HS-5 (cell line): ENCODE measurements around the gene EIF4A3.

ENCODE experiments used
- DNase-seq: peaks from one replicate; pipeline ENCODE4 v3.0.0-alpha.2; 2012; ENCODE audit warnings: low read depth

Gene EIF4A3

DNA sequence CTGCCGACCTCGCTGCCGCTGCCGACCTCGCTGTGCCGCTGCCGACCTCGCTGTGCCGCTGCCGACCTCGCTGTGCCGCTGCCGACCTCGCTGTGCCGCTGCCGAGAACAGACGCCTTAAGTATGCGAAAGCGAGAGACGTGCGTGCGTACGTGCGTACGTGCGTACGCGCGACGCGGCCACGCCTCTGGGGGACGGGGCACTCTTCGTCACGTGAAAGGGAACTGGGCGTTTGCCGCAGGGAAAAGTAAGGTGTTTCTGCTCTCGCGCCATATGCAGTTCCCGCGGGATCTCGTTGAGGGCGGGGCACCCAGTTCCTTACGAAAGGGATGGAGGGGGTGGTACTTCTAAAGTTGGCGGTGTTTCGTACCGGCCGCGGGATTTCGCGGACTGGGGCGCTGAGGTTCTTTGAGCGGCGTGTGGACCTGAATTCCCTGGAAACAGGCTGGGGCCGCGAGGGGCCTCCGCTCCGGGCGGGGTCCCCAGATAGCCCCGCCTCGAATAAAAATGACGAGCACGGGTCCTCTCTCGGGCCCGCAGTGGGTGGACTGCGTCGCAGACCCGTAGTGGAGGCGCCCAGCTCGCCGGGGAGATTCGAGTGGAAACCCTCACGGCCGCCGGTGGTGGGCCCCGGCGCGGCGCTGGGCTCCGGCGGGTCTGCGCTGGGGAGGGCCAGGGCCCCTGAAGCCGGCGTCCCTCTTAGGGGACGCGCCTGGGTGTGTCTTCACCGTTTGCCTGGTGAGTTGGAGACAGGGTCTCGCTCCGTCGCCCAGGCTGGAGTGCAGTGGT, at the start of gene EIF4A3:
Gene EIF4A3, minus strand, starts transcription at position 94 of the 788 bp plus-strand sequence. CDS start 167 bp downstream, outside the sequence.
- DNase-seq: peak; percentile 96

DNA sequence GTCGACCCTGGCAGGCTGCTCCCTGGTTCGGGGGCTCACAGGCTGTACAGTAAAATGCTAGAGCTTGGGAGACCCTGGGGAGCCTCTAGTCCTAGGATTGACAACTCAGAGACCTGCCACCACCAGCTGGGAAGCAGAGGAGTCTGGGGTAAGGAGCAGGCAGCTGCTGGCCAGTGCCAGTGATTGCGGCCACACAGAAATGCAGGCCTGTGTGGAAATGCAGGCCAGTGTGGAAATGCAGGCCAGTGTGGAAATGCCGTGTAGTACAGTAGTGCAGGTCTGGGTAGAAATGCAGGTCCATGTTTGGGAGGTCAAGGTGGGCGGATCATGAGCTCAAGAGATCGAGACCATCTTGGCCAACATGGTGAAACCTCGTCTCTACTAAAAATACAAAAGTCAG, 49.7 kb upstream of the EIF4A3 start:
- DNase-seq: no peak

DNA sequence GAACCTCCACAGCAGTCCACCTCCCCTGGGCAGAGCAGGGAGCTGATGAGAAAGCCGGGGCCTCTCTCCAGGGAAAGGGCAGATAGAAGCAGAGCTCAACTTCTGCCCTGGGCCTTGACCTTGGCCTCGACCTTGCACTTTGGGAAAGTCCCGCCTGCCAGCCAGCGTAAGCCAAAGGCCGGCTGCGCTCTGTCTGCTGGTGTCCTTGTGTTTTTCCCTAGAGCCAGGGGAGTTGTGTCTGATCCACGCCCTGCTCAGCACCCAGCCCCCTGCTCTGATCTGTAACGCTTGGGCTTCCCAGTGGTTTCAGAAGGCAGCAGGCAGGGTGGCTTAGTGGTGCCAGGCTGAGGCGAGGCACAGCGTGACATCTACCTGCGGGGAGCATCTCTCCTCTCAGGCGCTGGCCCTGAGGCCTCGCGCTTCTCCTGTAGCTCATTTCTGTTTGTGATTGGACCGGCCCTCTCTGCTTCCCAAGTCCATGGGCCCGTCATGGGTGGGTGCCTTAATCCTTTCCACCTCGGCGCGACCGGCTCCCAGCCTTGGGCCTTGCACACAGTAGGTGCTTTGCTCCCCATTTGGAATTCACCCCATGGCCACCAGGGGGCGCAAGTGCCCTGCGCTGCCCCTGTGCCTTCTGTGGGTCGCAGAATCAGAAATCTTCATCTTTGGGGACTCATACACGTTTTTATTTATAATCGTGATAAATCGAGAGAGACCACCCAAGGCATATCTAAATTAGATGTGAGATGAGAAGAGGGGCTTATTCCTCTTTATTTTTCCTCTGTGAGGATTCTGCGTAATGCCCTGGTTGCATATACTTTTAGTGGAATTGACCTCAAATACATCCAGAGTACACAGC, 49.0 kb upstream of the EIF4A3 start:
- DNase-seq: no peak

DNA sequence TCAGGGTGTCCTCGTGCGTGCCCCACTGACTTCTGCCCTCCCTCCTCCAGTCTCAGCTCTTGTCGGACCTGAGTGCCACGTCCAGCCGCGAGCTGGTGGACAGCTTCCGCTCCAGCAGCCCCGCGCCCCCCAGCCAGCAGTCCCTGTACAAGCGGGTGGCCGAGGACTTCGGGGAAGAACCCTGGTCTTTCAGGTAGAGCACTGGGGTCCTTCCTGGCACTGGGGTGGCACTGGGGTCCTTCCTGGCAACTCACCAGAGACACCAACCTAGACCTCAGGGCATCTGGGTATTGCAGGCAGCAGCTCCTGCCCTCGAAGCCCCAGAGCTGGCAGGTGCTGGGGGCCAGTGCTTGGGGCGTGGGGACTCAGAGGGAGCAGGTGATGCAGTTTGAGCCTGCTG, 48.2 kb upstream of the EIF4A3 start:
- DNase-seq: no peak

DNA sequence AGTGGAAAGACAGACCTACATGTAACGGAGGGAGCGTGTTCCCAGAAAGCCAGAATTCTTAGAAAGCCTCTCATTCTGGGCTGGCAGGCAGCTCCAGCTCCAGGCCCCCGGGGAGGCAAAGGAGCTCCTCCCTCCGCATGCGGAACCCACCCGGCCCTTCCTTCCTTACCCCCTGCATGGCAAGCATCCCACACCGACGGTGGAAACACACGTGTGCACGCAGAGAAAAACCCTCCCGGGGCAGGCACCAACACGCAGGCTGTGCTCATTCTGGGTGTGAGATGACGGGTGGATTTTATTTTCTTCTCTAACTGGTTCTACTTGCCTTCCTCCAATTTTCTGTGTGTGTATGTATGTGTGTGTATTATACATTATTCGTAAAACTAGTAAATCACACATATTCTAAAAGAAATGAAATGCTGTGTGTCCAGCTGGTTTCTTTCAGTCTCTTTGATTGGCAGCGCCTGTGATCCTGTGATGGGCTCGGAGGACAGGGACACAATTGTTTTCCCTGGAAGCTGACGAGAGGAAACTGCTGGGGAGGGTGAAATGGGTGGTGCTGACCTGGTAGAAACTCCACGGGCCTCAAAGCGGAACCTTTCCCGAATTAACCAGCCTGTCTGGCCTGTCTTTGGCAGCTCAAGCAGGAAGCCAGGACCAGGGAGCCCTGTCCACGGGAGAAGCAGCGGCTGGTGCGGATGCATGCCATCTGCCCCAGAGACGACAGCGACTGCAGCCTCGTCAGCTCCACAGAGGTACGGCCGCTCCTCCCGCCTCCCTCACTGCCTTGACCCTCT, 45.1 kb upstream of the EIF4A3 start:
- no peak for DNase-seq

DNA sequence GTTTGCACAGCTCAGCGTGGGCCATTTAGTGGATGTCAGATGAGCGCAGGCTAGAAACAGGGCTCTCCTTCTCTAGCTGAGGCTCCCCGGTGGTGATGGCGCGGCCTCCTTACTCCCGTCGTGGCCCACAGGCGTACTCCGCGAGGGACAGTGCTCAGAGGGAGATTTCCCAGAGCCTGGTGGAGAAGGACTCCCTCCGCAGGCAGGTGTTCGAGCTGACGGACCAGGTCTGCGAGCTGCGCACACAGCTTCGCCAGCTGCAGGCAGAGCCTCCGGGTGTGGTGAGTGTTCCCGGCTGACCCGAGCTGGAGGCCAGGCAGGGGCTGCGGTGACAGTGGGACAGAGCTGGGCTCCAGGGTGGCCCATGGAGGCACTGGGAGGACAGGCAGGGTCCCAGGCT, 44.3 kb upstream of the EIF4A3 start:
- DNase-seq: no peak

DNA sequence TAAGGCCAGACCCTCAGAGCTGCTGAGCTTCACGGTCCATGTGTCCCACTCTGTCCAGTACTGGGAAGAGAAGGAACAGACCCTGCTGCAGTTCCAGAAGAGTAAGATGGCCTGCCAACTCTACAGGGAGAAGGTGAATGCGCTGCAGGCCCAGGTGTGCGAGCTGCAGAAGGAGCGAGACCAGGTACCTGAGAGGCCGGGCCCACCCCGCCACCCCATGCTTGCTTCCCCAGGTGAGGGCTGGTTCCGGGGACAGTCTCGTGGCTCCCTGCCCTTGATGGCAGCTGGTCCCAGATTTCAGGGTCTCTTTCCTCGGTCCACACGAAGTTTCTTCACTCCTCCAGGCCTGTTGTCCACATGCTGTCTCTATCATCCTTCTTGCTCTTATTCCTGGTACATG, 43.8 kb upstream of the EIF4A3 start:
- DNase-seq: no peak

DNA sequence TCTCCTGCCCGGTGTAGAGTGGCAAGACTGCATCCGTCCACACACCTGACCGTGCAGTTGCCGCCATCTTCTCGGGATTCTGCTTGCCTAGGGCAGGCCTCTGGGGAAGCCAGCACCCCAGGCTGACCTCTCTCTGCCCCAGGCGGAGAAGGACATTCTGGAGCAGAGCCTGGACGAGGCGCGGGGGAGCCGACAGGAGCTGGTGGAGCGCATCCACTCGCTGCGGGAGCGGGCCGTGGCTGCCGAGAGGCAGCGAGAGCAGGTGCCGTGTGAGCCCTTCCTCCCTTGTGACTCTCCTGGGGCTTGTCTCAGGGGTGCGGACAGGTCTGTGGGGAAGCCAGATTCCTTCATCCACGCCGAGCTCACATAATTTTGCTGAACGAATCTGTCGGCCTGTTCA, 42.7 kb upstream of the EIF4A3 start:
- no peak for DNase-seq

DNA sequence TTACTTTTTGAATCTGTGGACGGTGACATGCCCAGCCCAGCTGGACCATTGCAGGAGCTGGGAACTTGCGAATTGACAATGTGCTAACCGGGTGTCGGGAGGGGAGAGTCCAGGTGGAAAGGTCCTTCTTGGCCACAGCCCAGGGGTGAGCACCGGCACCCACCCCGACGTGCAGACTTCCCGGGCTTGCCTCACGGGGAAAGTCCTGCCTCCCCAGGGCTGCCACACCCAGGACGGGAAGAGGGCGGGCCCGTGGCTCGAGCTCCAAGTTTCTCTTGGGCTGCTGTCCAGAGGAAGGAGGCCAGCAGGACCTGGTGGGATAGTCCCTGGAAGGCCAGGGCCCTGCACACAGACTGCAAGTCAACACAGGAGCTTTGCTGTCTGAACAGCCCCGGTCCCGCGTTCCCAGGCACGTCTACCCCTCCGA, 40.6 kb upstream of the EIF4A3 start:
- DNase-seq: no peak

DNA sequence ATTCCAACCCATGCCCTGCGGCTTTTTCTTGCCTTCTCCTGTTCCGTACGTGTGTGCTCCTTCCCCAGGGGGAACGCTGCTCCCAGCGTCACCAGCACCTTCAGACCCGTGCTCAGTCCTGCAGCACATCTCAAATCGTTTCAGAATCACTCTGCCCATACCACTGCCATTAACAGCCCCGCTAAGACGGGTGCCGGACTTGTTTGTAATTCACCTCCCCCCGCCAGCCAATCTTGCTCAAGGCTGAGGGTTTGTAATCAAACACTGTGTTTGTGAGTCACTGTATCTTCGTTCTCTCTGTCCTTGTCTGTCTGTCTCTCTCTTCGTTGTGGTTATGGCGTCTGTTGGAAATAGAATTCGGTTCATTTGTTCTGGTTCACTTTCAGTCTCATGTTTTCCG, 40.2 kb upstream of the EIF4A3 start:
- DNase-seq: no peak

DNA sequence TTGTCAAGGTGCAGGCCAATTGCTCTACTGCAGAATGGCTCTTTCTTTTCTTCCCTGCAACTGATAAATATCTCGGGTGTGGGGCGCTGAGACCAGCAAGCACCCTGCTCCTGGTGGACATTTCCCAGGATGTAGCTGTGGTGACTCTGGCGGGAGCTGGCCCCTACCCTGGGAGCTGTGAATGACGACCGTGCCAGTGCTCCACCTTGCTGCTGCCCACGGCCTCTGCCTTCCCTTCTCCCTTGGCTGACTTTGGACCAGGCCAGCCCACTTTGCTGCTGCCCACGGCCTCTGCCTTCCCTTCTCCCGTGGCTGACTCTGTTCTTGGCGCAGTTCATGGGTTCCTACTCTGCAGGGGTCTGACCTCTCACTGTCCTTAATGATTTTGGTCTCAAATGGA, 39.0 kb upstream of the EIF4A3 start:
- DNase-seq: no peak

DNA sequence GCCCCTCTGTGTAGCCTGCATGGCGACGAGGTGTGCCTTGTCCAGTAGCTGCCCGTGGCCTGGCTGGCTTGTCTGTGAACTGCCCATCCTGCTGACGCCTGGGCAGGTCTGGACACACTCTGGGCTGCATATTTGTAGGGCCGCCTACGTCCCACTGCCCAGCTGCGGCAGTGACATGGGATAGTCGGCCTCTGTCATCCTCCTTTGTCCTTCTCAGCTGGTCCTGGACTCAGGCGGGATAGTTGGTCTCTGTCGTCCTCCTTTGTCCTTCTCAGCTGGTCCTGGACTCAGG, 37.4 kb upstream of the EIF4A3 start:
- no peak for DNase-seq

DNA sequence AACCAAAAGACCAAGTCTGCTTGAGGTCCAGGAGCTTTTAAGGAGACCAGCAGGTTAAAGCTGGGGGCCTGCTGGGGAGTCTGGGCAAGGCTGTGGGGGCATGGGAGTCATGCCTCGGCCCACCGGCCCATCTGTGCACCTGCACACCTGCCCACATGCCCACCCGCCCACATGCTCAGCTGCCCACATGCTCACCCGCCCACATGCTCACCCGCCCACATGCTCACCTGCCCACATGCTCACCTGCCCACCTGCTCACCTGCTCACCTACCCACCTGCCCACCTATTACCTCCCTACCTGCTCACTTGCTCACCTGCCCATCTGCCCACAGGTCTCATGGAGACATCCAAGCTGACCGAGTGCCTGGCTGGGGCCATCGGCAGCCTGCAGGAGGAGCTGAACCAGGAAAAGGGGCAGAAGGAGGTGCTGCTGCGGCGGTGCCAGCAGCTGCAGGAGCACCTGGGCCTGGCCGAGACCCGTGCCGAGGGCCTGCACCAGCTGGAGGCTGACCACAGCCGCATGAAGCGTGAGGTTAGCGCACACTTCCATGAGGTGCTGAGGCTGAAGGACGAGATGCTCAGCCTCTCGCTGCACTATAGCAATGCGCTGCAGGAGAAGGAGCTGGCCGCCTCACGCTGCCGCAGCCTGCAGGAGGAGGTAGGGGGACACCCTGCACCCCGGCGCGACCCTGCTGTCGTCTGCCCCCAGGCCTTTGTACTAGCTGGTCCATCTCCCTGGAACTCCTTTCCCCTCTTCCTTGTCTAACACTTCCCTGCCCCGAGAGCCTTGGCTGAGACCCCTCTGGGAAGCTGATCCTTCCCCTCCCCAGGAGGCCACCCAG, 36.9 kb upstream of the EIF4A3 start:
- no peak for DNase-seq

DNA sequence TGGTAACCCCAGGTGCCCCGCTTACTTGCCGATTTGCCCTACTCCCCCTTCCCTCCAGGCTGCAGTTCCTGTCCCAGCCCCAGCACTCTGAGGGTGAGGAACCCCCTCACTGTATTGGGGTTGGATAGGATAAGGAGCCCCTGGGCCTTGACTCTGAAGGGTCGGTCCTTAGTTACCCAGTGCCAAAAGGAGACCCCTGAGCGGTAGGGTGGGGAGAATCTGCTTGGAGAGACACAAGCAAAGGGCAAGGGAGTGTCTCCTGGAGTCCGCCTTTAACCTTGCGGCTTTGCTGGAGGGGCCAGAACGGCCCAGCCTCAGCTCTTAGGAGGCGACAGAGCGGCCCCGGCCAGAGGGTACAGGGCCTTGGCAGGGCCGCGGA, 35.9 kb upstream of the EIF4A3 start:
- DNase-seq: no peak

DNA sequence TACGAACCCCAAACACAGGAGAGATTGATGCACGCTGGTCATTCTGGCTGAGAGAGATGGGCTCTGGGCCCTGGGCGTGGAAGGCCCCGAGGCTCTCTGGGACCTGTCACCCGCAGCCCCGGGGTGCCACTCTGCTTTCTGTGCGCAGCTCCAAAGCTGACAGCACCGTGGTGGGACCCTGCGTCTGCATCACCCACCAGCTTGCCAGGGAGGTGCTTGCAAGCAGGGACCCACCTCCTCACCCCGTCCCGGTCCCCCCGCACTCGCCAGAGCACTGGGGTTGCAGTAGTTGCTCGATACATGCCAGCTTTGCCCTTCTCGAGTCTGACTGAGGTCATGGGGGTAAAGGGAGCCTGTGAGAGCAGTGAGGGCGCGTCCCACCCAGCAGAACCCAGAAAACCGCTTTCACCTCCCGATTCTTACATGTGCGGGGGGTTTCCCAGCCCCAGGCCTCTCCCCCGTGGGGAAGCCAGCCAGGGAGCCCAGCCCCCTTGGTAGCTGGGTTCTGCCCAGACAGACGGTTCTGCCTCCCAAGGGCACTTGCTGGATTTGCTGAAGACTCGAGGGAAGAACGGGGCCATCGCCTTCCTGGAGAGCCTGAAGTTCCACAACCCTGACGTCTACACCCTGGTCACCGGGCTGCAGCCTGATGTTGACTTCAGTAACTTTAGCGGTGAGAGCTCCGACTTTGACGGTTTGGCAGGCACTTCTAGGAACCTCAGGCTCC, 35.4 kb upstream of the EIF4A3 start:
- DNase-seq: no peak

DNA sequence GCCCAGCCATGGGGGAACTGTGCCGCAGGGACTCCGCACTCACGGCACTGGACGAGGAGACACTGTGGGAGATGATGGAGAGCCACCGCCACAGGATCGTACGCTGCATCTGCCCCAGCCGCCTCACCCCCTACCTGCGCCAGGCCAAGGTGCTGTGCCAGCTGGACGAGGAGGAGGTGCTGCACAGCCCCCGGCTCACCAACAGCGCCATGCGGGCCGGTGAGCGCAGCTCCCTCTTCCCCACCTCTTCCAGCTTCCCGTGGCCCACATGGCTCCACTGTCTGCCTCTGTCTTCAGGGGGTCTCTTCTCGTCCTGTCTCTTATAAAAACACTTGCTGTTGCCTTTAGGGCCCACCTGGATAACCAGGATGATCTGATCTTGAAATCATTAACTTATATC, 34.5 kb upstream of the EIF4A3 start:
- no peak for DNase-seq

DNA sequence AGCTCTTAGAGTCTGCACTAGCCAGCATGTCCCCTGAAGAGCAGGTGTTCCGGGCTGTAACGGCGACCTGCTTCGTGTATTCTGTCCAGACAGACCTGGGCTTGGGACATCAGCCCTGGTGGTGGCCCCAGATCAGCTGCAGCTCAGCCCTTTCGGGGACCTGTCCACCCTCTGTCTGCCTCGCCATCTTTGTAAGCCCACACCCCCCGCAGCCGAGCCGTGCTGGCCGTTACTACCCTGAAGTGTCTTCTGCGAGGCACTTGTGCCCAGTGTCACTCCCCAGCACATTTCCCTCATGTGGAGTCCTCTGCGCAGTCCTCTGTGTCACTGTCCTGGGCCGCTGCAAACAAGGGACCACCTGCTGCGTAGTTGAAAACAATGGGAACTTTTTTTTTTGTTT, 33.3 kb upstream of the EIF4A3 start:
- no peak for DNase-seq

DNA sequence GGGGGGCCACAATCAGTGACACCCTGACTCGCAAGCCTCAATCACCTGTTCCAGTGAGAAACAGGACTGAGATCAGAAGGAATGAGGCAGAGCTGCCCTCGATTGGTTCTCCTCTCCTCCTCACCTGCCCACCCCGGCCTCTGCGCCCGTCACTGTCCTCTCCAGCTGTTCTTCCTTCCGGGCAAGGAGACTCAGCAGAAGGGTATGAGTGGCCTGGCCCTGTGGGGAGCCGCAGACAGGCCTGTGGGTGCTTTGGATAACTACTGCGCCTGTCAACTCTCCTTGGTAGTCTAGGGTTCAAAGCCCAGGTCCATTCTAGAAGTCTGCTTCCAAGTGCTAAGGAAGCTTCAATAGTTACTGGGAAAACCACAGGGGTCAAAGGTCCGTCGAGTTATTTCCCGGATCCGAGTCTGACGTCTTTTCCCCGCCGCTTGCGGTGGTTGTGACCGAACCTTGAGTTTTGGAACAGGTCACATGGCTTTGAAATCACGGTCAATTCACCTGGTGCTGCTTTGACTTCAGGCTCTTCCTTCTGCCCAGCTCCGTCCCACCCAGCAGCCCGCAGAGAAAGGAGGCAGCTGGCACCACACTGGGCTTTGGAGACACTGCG, 31.2 kb upstream of the EIF4A3 start:
- no peak for DNase-seq

DNA sequence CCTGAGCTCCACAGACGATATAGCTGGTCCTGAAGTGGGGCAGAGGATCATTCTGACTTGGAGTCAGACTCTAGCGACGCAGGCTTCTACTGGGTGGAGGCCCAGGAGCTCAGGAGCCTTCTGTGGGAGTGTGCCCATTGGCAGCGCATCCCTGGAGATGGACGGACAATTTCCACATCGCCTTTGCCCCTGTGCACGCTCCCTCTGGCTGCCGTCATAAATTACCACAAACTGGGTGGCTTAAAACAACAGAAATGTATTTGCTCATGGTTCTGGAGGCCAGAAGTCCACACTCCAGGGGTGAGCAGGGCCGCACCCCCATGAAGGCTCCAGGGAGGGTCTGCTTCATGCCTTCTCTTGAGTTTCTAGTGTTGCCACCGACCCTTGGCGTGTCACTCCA, 29.8 kb upstream of the EIF4A3 start:
- DNase-seq: no peak

DNA sequence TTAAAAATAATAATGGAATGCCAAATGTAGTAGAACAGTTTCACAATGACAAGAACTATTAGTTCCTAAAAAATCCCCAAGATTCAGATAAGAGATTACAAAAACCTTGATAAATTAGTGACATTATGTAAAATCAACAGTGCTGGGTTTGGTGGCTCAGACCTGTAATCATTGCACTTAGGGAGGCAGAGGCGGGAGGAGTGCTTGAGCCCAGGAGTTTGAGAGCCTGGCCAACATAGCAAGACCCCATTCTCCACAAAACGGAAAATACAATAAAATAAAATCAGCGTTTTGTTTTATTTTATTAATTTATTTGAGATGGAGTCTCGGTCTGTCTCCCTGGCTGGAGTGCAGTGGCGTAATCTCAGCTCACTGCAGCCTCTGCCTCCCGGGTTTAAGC, 27.0 kb upstream of the EIF4A3 start:
- DNase-seq: no peak

DNA sequence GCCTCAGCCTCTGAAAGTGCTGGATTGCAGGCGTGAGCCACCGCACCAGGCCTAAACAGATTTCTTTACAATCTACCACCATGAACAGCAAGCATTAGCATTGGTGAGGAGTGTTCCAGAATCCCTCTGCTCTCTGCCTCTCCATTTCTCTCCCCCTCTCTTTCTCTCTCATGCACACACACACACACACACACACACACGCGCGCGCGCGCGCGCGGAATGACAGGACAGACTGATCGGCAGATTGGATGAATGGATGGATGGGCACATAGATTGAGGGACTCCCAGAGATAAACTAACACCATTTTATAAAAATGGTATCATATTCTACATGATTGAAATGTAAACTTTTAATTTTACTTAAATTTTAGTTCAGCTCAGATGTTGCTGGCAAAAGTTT, 26.2 kb upstream of the EIF4A3 start:
- DNase-seq: no peak
